SH-SY5Y (cell line): ENCODE measurements around the gene MAST4.

Experiments used
- GATA2 ChIP-seq: IDR thresholded peaks from 2 replicates; pipeline ENCODE4 v1.6.1; 2011; ENCODE audit warnings: mild to moderate bottlenecking, low read depth, low read length
- GATA3 ChIP-seq: IDR thresholded peaks from 2 replicates; pipeline ENCODE4 v1.6.1; 2011; ENCODE audit warnings: low read depth, mild to moderate bottlenecking, low read length, moderate library complexity

Gene MAST4

DNA sequence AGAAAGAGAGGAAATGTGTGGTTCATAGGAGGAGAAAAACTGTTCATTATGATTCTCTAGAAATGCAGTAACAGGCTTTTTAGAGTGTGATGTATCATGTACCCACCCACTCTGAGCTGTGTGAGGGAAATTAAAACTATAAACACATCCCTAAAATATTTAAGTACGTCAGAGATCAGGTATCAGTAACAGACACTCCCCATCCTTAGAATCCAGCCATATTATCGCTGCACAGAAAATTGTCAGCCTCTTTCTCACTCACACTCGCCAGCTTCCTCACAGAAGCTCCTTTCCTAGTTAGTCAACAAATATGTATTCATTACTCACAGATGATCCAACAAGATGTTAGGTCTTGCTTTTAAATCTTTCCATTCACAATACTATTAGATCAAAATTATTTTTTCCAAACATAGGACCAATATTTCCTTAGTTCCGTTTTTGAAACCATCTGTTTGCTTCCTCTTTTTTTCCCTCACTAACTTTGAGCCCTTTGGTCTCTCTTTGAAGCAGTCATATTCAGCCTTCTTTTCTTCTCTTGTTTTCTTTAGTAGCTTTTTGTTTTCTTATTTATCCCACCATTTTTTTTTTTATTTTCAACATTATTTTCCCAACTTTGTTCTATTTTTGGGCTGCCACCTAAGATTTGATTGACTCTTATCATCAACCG lies 13.6 kb upstream of the MAST4 start:
- TF ChIP-seq GATA2 (no peak), GATA3 (no peak)

DNA sequence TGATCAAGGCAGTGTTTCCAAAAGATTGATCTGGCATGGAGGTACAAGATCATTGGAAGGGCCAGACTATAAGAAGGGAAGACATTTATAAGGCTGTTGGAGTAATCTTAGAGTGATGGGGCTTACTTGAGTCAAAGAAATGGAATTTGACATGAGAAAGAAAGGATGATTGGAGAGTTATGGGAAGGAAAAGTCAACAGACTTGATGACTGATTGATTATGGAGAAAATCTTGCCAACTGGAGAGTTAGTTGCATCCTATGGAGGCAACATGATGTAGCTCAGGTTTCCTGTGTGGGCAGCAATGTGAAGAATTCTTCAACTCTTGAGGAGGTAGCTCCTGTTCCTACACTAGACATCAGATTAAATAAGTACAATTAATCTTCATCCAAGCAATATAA lies 10.9 kb upstream of the MAST4 start:
- no peak for TF ChIP-seq GATA2
- no peak for TF ChIP-seq GATA3

DNA sequence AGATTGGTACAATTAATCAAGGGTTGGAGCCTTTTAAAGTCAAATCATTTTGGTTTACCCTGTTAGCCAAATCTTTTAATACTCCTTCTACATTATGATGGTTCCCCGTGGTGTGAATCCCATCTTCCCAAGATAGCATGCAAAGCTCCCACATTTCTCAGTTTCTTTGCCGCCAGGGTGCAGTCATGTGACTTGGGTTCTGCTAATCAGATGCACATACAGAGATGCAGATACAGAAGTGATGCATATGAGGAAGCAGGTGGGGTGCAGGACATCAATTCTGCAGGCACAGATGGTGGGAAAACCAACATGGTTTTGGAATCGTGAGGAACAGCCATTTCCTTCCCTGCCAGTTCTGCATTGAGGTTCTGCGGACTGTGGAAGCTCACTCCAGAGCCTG lies 8.4 kb upstream of the MAST4 start:
- TF ChIP-seq GATA3, result no peak
- TF ChIP-seq GATA2, result no peak

DNA sequence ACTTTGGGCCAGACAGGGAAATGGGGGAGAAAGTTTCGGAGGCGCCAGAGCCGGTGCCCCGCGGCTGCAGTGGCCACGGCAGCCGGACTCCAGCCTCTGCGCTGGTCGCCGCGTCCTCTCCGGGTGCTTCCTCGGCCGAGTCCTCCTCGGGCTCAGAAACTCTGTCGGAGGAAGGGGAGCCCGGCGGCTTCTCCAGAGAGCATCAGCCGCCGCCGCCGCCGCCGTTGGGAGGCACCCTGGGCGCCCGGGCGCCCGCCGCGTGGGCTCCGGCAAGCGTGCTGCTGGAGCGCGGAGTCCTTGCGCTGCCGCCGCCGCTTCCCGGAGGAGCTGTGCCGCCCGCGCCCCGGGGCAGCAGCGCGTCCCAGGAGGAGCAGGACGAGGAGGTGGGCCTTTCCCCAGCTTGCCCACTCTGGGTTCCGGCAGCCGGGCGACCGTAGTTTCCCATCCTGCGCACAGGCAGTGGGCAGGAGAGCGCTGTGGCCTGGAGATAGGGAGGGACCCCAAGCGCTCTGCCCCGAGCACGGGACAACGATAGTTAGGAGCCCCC lies 516 bp downstream of the MAST4 start:
- TF ChIP-seq GATA2, result no peak
- no peak for TF ChIP-seq GATA3

DNA sequence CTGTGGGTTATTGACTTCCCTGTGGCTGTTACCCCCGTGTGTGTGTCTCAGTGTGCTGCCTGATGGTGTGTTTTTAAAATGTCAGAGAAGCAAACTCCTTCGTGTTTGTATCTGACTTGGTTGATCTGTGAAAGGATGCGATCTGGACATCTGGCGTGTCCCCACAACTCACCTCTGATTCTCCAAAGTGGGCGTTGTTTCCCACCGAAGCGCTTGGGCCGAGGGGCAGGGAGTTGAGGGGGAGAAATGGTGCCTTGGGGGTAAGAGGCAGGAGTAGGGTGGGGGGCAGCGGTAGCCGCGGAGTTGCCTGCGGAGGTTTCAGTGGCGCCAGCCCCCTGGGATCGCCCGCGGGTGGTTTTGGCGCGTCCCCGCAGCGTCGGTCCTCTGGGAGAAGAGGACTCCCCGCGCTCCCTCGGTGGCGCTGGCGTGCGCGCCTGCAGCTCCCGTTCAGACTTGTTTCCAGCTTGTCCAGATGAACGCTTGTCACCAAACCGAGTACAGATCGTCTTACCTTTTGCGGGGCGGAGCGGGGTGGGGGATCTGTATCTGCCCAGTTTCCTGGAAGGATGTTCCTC lies 1.1 kb downstream of the MAST4 start:
- TF ChIP-seq GATA2 (no peak), GATA3 (no peak)

DNA sequence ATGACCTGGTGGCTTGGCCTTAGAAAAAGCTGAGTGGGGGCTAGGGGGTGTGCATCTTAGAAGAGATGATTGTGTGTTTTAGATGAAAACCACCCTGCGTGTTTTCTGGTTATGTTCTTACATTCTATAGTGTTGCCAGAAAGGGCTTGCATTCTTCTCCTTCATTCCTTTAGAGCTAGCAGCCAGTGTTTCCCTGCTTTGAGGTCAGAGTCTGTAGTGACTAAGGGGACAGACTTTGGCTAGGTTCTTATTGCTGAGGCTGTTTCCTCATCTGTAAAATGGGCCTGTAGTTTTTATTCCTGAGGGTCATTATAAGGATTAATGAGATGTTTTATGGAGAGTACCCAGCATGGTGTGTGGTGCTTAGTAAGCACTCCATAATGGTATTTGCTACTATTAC lies 6.4 kb downstream of the MAST4 start:
- TF ChIP-seq GATA2, result no peak
- TF ChIP-seq GATA3, result no peak

DNA sequence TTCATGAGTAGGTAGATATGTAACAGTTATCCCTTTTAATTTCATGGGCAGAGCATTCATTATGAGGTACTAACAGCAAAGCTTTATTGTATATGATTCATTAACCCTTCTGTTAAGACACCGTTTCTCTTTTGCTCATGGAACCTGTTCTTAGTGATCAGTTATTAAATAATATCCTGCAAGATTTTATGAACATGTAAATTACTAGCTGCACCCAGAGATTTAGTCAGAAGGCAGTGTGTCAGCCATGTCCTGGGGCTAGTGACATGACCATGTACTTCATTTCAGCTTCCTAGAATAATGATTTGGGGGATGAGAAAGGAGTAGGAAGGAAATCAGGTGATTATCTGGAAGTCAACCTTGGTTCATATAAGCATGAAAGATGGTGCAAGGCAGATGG lies 7.0 kb downstream of the MAST4 start:
- no peak for TF ChIP-seq GATA2
- TF ChIP-seq GATA3, result no peak

DNA sequence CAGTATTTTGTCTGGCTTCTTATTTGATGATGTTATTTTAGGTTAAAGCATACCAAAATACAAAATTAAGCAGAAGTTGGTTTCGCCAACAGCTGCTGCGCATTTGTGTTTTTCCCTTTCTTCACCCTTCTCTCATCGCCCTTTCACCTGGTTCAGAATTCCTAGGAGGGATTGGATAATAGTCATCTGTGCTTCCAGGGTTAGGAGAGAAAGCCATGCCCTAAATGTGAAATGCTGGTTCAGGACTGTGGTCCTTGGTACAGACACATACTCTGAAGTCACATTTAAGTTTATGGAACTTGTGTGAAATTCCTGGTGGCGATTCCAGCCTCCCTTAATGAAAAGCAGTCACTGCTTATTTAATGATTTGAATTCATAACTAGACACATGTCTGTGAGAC lies 7.7 kb downstream of the MAST4 start:
- TF ChIP-seq GATA2 (no peak), GATA3 (no peak)

DNA sequence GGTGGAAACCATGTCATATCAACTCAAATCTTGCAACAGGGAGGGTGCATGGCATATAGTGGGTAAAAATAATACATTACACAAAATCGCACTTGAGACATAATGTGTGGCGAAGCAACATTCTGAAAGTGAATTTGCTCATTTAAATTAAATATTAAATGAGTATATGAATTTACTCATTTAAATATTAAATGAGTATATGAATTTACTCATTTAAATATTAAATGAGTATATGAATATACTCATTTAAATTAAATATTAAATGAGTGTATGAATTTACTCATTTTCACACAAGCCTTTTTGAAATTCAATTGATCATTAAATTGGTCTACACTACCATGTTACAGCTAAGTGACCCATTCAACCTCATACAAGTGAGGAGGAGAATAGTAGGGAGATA lies 10.5 kb downstream of the MAST4 start:
- TF ChIP-seq GATA2 (no peak), GATA3 (no peak)

DNA sequence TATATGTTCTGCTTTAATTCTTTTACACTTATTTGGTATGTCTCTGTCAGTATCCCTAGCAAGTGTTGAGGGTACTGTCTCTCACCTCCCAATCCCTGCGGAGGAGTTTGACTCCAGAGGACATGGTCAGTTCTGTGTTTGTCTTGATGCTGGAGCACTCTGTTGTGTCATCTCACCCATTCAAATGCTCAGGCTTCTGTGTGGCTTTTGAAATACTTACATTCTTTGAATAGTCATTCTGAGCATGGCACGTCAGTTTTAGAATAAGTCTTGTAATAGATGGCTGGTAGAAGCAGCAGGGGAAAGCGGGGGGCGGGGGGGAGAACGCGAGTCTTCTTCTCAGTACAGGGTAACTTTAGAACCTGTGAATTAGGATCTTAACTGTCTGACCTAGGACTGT lies 12.3 kb downstream of the MAST4 start:
- TF ChIP-seq GATA3 (no peak), GATA2 (no peak)

DNA sequence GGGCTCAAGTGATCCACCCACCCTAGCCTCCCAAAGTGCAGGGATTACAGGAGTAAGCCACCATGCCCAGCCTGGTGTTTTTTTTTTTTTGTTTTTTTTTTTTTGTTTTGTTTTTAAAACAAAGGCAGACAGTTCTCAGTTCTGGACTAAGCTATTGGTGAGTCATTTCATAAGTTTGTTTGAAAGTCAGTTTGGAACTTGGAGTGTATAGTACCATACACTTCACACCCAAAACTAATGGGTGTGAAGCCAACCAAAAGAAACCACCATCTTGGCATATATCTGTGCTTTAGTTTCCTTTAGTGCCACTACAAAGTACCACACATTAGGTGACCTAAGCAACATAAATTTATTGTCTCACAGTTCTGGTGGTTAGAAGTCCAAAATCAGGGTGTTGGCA lies 13.4 kb downstream of the MAST4 start:
- TF ChIP-seq GATA2 (no peak), GATA3 (no peak)

DNA sequence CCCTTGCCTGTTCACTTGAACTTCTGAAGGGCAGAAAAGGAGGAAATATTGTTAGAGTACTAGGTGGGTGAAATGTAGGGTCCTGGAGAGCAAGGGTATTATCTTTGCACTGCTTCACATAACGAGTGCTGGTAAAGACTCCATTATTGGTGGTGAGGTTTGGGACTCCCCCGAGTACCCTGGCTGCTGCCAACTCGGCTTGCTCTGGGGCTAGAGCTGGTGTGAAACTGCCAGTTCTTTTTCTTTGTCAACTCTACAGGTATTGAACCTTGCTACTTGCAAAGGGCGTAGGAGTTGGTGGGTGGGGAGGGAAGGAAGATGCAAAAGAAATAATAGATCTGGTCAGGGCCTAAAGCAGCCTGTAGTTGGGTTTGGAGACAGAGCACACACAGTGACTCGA lies 16.0 kb downstream of the MAST4 start:
- no peak for TF ChIP-seq GATA2

DNA sequence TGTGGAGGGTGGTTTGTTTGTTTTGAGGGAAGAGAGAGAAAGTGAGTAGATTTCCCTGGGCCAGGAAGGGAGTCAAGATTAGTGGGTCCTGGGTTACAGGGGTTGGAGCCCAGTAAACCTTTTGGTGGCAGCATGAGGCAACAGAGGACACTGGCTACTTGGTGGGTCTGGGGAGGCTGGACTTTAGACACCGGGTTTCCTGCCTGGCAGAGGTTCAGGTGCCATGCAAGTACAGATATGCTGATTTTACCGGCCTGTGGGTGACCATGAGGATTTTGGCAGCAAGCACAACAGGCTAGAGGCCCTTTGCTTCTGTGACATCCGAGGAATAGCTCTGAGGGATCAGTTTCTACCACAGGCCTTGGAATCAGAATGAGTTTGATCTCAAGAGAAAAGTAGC lies 18.9 kb downstream of the MAST4 start:
- TF ChIP-seq GATA3 (no peak), GATA2 (no peak)

DNA sequence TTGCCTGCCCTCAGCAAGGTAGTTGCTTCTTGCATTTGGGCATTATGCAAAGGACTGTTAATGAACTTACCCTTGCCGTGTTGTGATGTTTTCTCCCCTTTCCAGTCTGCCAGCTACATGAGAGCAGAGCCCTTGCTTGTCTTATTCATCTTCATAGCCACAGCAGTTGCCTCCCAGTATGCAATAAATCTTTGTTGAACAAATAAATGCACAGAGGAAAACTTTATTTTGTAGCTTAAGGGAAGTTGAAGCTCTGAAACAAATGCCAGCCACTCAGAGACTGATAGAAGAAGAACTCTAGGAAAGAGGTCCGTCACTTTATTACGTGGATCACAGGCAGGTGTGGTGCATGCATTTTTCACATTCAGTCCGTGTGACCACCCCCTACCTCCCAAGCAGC lies 19.7 kb downstream of the MAST4 start:
- TF ChIP-seq GATA3, result no peak
- no peak for TF ChIP-seq GATA2

DNA sequence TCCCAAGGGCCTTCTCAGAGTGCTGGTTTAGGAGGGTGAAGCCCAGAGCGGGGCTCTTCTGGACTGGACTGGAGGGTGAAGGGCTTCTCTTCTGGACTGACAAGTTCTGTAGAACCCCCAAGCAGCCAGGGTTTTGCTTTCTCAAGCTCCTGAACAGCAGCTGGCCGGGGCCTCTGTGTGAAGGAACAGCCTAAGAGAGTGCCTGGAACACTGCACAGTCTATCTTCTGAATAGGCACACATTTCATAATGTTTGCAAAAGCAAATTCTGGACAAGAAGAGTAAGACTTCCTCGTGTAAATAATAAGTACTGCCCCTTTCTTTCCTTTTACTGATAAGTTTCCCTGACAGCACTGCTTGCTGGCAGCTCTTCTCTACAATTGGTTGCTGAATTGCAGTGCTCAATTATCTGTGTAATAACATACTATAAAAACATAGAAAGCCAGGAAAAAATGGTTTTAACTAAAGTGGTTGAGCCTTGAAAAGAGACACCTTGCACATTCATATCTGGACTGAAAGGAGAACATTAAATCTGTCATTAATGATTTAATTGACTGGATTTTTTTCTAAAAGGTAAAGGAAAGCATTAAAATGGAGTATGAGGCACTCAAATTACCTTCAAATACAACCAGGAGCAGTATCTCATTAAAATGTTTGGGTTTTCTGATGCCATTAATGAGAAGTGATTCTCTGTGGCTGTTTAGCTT lies 20.5 kb downstream of the MAST4 start:
- no peak for TF ChIP-seq GATA2
